Measurements from ENCODE around the gene YWHAE.

DNA sequence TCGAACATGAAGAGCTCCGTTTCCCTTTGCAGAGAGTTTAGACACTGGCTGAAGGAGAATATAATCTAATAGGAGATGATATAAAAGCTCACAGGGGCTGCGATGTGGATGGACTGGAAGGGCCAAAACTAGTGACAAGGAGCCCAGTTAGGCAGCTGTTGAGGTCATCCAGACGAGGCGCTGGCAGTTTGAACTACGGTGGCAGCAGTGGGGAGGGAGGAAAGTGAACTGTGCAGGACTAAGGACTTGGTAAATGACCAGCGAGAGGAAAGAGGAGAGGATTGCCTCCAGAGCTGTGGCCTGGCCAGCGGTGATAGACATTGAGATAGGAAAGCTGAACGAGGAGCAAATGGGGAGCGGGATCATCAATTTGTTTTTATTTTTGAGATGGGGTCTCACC is 14.6 kb upstream of the YWHAE start:
- no peak for TF ChIP-seq CTCF (IDR thresholded peaks at IDR 0.05)
- no peak for TF ChIP-seq ZFX (IDR thresholded peaks at IDR 0.05; ENCODE audit: borderline replicate concordance)
